ENCODE results near the gene ZNF568.

ZNF568 gene

GRCh38 chr19:37007587-37008220, 91.6 kb downstream of the ZNF568 start:
- peak; percentile 76 for DNase-seq

- no peak for DNase-seq
Observed at GRCh38 chr19:37009871-37010270, 93.7 kb downstream of the ZNF568 start.

GRCh38 chr19:37012093-37012745, 96.1 kb downstream of the ZNF568 start:
- no peak for DNase-seq

DNA sequence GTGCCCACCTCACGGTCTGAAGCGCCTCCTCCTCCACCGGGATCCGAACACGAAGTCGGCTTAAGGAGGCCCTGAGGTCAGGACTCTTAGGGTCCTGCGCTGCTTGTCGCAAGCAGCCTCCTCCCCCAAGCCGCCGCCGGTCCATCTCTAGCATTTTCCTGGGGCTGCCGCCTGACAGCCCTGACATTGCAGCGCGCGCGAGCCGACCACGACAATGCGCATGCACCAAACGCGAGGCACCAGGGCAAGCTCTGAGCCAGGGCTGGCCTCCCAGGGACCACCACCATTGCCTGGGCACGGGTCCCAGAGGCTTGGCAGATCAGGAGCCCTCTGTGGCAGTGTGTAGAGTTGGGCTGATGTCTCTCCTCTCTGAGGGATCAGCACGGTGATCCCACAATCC, 98.3 kb downstream of the ZNF568 start:
- DNase-seq = no peak

- no peak for DNase-seq
Observed at GRCh38 chr19:37045140-37045539, 129.0 kb downstream of the ZNF568 start.

Measured in left hindlimb (tissue), 1 donor.